GM18951 (cell line): Measurements from ENCODE around the gene SREBF1.

Source experiments
- POLR2A ChIP-seq: IDR thresholded peaks from 4 replicates; pipeline ENCODE4 v1.6.1; 2011; ENCODE audit warnings: mild to moderate bottlenecking; ENCODE audit not compliant: insufficient read length, insufficient read depth; ENCODE audit errors: extremely low read depth
- in situ Hi-C: fragments of 300-500 bp; cut with MboI; formaldehyde crosslinking; loops from one replicate; pipeline ENCODE4 v1.12.0; 2022; ENCODE audit warnings: low sequenced_read_pairs, mixed read lengths, inconsistent platforms; ENCODE audit not compliant: unreplicated experiment

Gene SREBF1

GRCh38 chr17:17871913-17872312 lies 35.1 kb upstream of the SREBF1 start:
- TF ChIP-seq POLR2A: no peak
- in situ Hi-C loops: no loop called here

GRCh38 chr17:17870247-17870646 lies 33.5 kb upstream of the SREBF1 start:
- no peak for TF ChIP-seq POLR2A
- in situ Hi-C loops: no loop called here

GRCh38 chr17:17868641-17869522 lies 32.1 kb upstream of the SREBF1 start:
- in situ Hi-C loops: loop anchor here (10.0 kb wide), 1 partner anchor 194 kb away; no protein-coding TSS in a partner anchor
- no peak for TF ChIP-seq POLR2A

- no peak for TF ChIP-seq POLR2A
- in situ Hi-C loops: loop anchor here (10.0 kb wide), 1 partner anchor 192 kb away; no protein-coding TSS in a partner anchor
Observed at GRCh38 chr17:17866897-17867296, 30.1 kb upstream of the SREBF1 start.

- in situ Hi-C loops: loop anchor here (10.0 kb wide), 1 partner anchor 192 kb away; no protein-coding TSS in a partner anchor
- no peak for TF ChIP-seq POLR2A
Observed at GRCh38 chr17:17866425-17866824, 29.6 kb upstream of the SREBF1 start.

GRCh38 chr17:17865035-17865434 lies 28.2 kb upstream of the SREBF1 start:
- in situ Hi-C loops: loop anchor here (10.0 kb wide), 1 partner anchor 190 kb away; no protein-coding TSS in a partner anchor

GRCh38 chr17:17860766-17861107 lies 24.0 kb upstream of the SREBF1 start:
- no peak for TF ChIP-seq POLR2A
- in situ Hi-C loops: loop anchor here (10.0 kb wide), 1 partner anchor 186 kb away; no protein-coding TSS in a partner anchor

More at GRCh38 chr17:17865035-17865434, 28.2 kb upstream of the SREBF1 start:
- TF ChIP-seq POLR2A: no peak

- in situ Hi-C loops: loop anchor here (10.0 kb wide), 1 partner anchor 185 kb away; no protein-coding TSS in a partner anchor
- no peak for TF ChIP-seq POLR2A
Observed at GRCh38 chr17:17859909-17860765, 23.4 kb upstream of the SREBF1 start.

- in situ Hi-C loops: no loop called here
- TF ChIP-seq POLR2A: no peak
Observed at GRCh38 chr17:17857496-17857895, 20.7 kb upstream of the SREBF1 start.

GRCh38 chr17:17856386-17856785 lies 19.6 kb upstream of the SREBF1 start:
- no peak for TF ChIP-seq POLR2A

GRCh38 chr17:17855976-17856375 lies 19.2 kb upstream of the SREBF1 start:
- in situ Hi-C loops: no loop called here
- no peak for TF ChIP-seq POLR2A

More at GRCh38 chr17:17856386-17856785, 19.6 kb upstream of the SREBF1 start:
- in situ Hi-C loops: no loop called here

- no peak for TF ChIP-seq POLR2A
- in situ Hi-C loops: no loop called here
Observed at GRCh38 chr17:17853811-17854447, 17.1 kb upstream of the SREBF1 start.

- no peak for TF ChIP-seq POLR2A
Observed at GRCh38 chr17:17852930-17853329, 16.1 kb upstream of the SREBF1 start.

More at GRCh38 chr17:17852930-17853329, 16.1 kb upstream of the SREBF1 start:
- in situ Hi-C loops: no loop called here
